PFSK-1 (cell line): ENCODE results near the gene ASF1B.

Experiments used
- FOXP2 ChIP-seq: optimal IDR thresholded peaks from 2 replicates; pipeline ENCODE3; 2011; ENCODE audit warnings: borderline replicate concordance, control low read depth, inconsistent platforms; ENCODE audit not compliant: insufficient read depth; ENCODE audit errors: extremely low read length, extremely low read depth
- POLR2AphosphoS5 ChIP-seq: IDR thresholded peaks from 2 replicates; pipeline ENCODE4 v1.6.1; 2012; ENCODE audit warnings: low read depth, mild to moderate bottlenecking, control low read depth, low read length, moderate library complexity
- REST ChIP-seq, 2 experiments: IDR thresholded peaks; 2 replicates each; pipeline versions ENCODE4 v1.6.1 to v1.8.0; 2011 to 2012; ENCODE audit warnings: low read depth in 2 of 2, low read length in 2 of 2, control low read depth in 1 of 2, inconsistent platforms in 1 of 2, mild to moderate bottlenecking in 1 of 2, moderate library complexity in 1 of 2; ENCODE audit not compliant: insufficient read depth in 1 of 2
- SIN3A ChIP-seq: IDR thresholded peaks from 2 replicates; pipeline ENCODE4 v1.6.1; 2012; ENCODE audit warnings: mild to moderate bottlenecking, low read length, moderate library complexity, borderline replicate concordance; ENCODE audit not compliant: insufficient read depth
- TAF1 ChIP-seq: IDR thresholded peaks from 2 replicates; pipeline ENCODE4 v1.6.1; 2012; ENCODE audit warnings: low read length, control low read depth, borderline replicate concordance; ENCODE audit not compliant: insufficient read depth

Gene ASF1B

GRCh38 chr19:14106840-14107239, 29.5 kb downstream of the ASF1B start:
- TF ChIP-seq SIN3A, result no peak
- no peak for TF ChIP-seq REST (IDR thresholded peaks at IDR 0.05; ENCODE audit: insufficient read depth in 1 of 2, low read depth in 2 of 2, low read length in 2 of 2)
- TF ChIP-seq POLR2AphosphoS5, result no peak
- no peak for TF ChIP-seq TAF1
- no peak for TF ChIP-seq FOXP2

GRCh38 chr19:14105680-14106079, 30.7 kb downstream of the ASF1B start:
- TF ChIP-seq REST (IDR thresholded peaks at IDR 0.05; ENCODE audit: insufficient read depth in 1 of 2, low read depth in 2 of 2, low read length in 2 of 2), result no peak
- no peak for TF ChIP-seq FOXP2

GRCh38 chr19:14103310-14103709, 33.1 kb downstream of the ASF1B start:
- TF ChIP-seq TAF1 (no peak), POLR2AphosphoS5 (no peak), FOXP2 (no peak), REST (IDR thresholded peaks at IDR 0.05; ENCODE audit: insufficient read depth in 1 of 2, low read depth in 2 of 2, low read length in 2 of 2) (no peak), SIN3A (no peak)

- no peak for TF ChIP-seq POLR2AphosphoS5
Observed at GRCh38 chr19:14102756-14103155, 33.6 kb downstream of the ASF1B start.

- no peak for TF ChIP-seq TAF1
- no peak for TF ChIP-seq REST (IDR thresholded peaks at IDR 0.05; ENCODE audit: insufficient read depth in 1 of 2, low read depth in 2 of 2, low read length in 2 of 2)
- no peak for TF ChIP-seq FOXP2
- no peak for TF ChIP-seq POLR2AphosphoS5
- TF ChIP-seq SIN3A, result no peak
Observed at GRCh38 chr19:14102102-14102696, 34.2 kb downstream of the ASF1B start.
